MCF 10A (cell line): ENCODE data around the gene SRRM1. TPM values are rescaled to one million over a fixed set of nuclear protein-coding genes. Genes with fewer than 3 reads are reported as not detected.

Experiments
- BruUV-seq: library from RNA; stranded (reverse); fragments of 400-500 nt; replicated peaks from 2 replicates; lab custom pipeline; 2021; lab: Mats Ljungman, UMichigan
- CTCF ChIA-PET: fragments of 300-600 bp; sonication (Branson Sonifier 250); formaldehyde crosslinking; extraction: SDS; loops from one replicate; lab custom pipeline; 2021; ENCODE audit warnings: antibody characterized with exemption, inconsistent platforms; lab: Yijun Ruan, JAX
- POLR2A ChIA-PET: fragments of 300-600, 350-650 bp; sonication (Branson Sonifier 250); formaldehyde crosslinking; extraction: SDS; loops from one replicate; lab custom pipeline; 2020; ENCODE audit warnings: antibody characterized with exemption, inconsistent platforms; lab: Yijun Ruan, JAX
- DNase-seq: peaks from one replicate; pipeline ENCODE4 v3.0.0-alpha.2; 2018; ENCODE audit not compliant: unreplicated experiment
- H3K27ac Mint-ChIP-seq: one replicate; pipeline ENCODE4 v1.8.0; 2022; ENCODE audit warnings: mild to moderate bottlenecking, low read depth, mixed read lengths; ENCODE audit not compliant: unreplicated experiment
- H3K27me3 Mint-ChIP-seq: one replicate; pipeline ENCODE4 v1.8.0; 2022; ENCODE audit warnings: mixed read lengths; ENCODE audit not compliant: insufficient read depth, unreplicated experiment
- H3K36me3 Mint-ChIP-seq: one replicate; pipeline ENCODE4 v1.8.0; 2022; ENCODE audit warnings: mild to moderate bottlenecking, moderate library complexity, mixed read lengths; ENCODE audit not compliant: insufficient read depth, unreplicated experiment
- H3K4me1 Mint-ChIP-seq: one replicate; pipeline ENCODE4 v1.8.0; 2022; ENCODE audit warnings: mixed read lengths; ENCODE audit not compliant: insufficient read depth, unreplicated experiment
- H3K4me3 Mint-ChIP-seq: one replicate; pipeline ENCODE4 v1.8.0; 2022; ENCODE audit warnings: mild to moderate bottlenecking, moderate library complexity, mixed read lengths; ENCODE audit not compliant: unreplicated experiment
- H3K9me3 Mint-ChIP-seq: one replicate; pipeline ENCODE4 v1.8.0; 2022; ENCODE audit warnings: mixed read lengths; ENCODE audit not compliant: unreplicated experiment
- CTCF ChIP-seq: fragments of 200-600 bp; IDR thresholded peaks from one replicate; pipeline ENCODE4 v1.8.0; 2022; ENCODE audit warnings: antibody characterized with exemption, mild to moderate bottlenecking; ENCODE audit not compliant: unreplicated experiment
- intact Hi-C: fragments of 100-400 bp; cut with micrococcal nuclease; formaldehyde crosslinking; loops from 2 replicates; pipeline ENCODE4 v1.14.1; 2022
- total RNA-seq: library from RNA; stranded (reverse); gene quantifications from 2 replicates; pipeline ENCODE4 v1.2.3, GENCODE V29; 2022

The SRRM1 gene
- total RNA-seq, 1 experiment from 2014 or later: 154 TPM

- H3K9me3 Mint-ChIP-seq: no peaks in the 10 kb centered on the region
- H3K4me3 Mint-ChIP-seq: no peak overlapping the region
- H3K27ac Mint-ChIP-seq: no peak overlapping the region
- TF ChIP-seq CTCF: no peak
- H3K4me1 Mint-ChIP-seq: no peaks in the 10 kb centered on the region
- no peak for DNase-seq
- intact Hi-C loops: no loop called here
- no peaks in the 10 kb centered on the region for H3K36me3 Mint-ChIP-seq
- ChIA-PET POLR2A (no interaction called here), CTCF (interaction anchor here (0.6 kb wide), 1 partner anchor 194 kb away, joined by 3 read pairs; no protein-coding TSS in a partner anchor)
- BruUV-seq: no TSS peak
- H3K27me3 Mint-ChIP-seq: no peaks in the 10 kb centered on the region
Measured at GRCh38 chr1:24599265-24599664, 43.8 kb upstream of the SRRM1 start.

DNA sequence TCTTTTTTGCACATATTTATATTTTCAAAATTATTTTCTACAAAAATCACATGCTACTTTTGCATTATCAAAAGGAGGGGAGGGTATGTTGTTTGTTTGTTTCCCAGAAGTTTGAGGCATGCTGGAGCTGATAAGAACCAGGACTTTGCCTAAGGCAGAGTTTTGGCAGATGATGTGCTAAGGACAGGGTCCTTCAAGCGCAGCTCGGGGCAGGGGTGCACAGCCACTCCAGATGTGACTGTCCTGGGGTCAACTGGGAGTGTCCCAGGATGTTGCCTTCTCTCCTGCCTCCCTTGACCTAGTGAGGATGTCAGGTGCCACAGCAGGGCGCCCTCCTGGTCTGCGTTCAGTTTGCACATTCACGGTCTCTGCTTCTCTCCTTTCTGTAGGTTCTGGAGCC is 42.6 kb upstream of the SRRM1 start:
- H3K4me1 Mint-ChIP-seq: no peaks in the 10 kb centered on the region
- TF ChIP-seq CTCF: no peak
- no peaks in the 10 kb centered on the region for H3K36me3 Mint-ChIP-seq
- intact Hi-C loops: no loop called here
- H3K4me3 Mint-ChIP-seq: no peak overlapping the region
- no peaks in the 10 kb centered on the region for H3K27me3 Mint-ChIP-seq
- no TSS peak for BruUV-seq
- H3K9me3 Mint-ChIP-seq: no peaks in the 10 kb centered on the region
- H3K27ac Mint-ChIP-seq: no peak overlapping the region
- POLR2A ChIA-PET: no interaction called here
- no peak for DNase-seq
- CTCF ChIA-PET: interaction anchor here (1.6 kb wide), 1 partner anchor 15 kb away, joined by 3 read pairs; no protein-coding TSS in a partner anchor

DNA sequence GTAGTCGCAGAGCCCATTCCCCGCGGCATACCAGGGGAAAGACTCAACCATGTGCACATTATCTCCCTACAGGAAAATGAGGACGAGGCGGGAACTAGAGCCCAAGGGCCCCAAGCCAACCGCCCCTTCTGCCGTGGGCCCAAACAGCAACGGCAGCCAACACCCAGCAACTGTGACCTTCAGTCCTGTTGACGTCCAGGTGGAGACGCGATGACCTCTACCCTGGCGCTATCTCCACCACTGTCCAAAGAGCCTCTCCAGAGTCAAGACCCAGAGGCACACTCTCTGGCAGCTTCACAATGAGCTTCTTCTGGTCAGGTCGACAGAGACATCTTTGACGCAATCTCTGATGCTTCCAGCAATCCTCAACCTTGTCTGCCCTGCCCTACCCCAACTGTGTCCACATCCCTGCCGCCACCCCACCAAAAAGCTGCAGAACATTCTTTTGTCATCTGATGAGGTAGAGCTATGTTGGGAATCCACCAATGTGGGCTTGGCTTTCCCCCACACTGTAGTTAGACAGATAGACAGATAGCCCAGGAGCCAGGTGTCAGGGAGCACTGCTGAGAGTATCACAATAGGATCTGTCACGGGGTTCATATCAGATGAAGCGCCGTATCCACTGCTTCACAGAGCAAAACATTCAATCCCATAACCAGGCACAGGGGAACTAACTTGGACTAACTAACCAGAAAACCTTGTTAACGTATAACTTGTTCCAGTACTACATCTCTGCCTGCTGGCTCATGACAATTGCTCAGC is 37.4 kb upstream of the SRRM1 start:
- Mint-ChIP-seq H3K27ac (no peak overlapping the region), H3K4me1 (no peaks in the 10 kb centered on the region), H3K4me3 (no peak overlapping the region), H3K36me3 (no peaks in the 10 kb centered on the region), H3K27me3 (peaks cover 5% of the 10 kb centered on the region), H3K9me3 (no peaks in the 10 kb centered on the region)
- intact Hi-C loops: no loop called here
- ChIA-PET POLR2A (interaction anchor here (0.6 to 1.0 kb wide), 2 partner anchors 19 to 49 kb away, joined by 4 to 5 read pairs; no protein-coding TSS in a partner anchor), CTCF (no interaction called here)
- no TSS peak for BruUV-seq
- DNase-seq: no peak
- TF ChIP-seq CTCF: no peak

DNA sequence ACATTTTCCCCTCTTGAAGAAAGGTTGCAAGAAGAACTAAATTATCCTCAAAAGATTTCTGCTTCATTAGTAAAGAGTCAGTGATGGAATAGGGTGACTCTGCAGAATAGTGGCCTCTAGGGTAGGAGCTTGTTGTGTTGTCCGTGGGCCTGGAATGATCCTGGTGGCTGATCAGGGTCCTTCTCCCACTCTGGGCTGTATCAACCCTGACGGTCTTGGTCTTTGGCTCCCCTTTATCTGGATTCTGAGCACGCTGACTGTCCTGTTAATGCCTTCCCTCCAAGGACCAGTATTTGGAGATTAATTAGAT is 36.9 kb upstream of the SRRM1 start:
- no peaks in the 10 kb centered on the region for H3K9me3 Mint-ChIP-seq
- no peaks in the 10 kb centered on the region for H3K4me1 Mint-ChIP-seq
- POLR2A ChIA-PET: interaction anchor here (0.6 to 1.0 kb wide), 2 partner anchors 19 to 48 kb away, joined by 4 to 5 read pairs; no protein-coding TSS in a partner anchor
- CTCF ChIA-PET: no interaction called here
- intact Hi-C loops: no loop called here
- no peak for DNase-seq
- peaks cover 10% of the 10 kb centered on the region for H3K27me3 Mint-ChIP-seq
- TF ChIP-seq CTCF: no peak
- no TSS peak for BruUV-seq
- no peak overlapping the region for H3K27ac Mint-ChIP-seq
- H3K4me3 Mint-ChIP-seq: no peak overlapping the region
- H3K36me3 Mint-ChIP-seq: no peaks in the 10 kb centered on the region
